SU-DHL-6 (cell line): Measurements from ENCODE around the gene ARHGAP45.

ENCODE experiments used
- EZH2phosphoT487 ChIP-seq: fragments of 200-600 bp; sonication (generic), shearing (Covaris generic); conservative IDR thresholded peaks from 2 replicates; pipeline ENCODE4 v1.6.1; 2018; ENCODE audit warnings: mild to moderate bottlenecking, antibody characterized with exemption, low read length, moderate library complexity, mixed read lengths
- TF ChIP-seq, protein P1 (sequence below): fragments of 200-600 bp; sonication (generic); IDR thresholded peaks from one replicate; pipeline ENCODE4 v1.5.1; 2017; ENCODE audit warnings: antibody characterized with exemption, mild to moderate bottlenecking, low read length, moderate library complexity; ENCODE audit not compliant: insufficient read depth, poor library complexity, severe bottlenecking

DNA sequence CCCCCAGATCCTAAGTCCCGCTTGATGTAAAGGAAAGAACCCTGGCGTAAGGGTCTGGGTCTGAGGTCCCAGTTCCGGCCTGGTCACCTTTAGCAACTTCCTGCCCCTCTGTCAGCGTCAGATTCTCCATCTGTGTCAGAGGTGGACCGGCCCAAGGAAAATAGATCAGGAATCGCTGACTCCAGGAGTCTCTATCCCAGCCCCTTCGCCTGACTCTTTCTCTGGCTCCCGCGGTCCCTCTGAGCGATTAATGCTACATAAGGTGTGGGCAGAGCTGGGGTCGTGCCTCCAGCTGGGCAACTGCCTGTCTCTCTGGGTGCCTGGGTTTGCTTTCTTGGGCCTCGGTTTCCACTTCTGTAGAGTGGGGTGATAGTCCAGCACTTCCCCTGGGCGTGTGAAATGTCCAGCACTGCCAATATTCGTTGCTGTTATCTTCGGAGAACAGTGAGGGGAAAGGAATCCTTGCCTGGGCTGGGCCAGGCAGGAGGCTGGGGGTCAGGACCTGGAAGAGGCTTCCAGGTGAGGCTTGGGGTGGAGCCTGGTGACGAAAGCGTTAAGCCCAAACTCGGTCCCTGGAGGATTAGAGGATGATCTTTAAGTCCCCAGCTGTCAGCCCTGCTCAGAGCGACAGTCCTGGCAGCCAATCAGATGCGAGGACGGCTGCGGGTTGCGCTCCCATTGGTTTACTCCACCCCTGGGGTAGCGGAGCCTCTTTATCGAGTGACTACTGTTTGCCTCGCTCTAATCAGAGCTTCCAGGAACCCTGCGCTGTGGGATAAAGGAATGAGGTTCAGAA lies 26.3 kb upstream of the ARHGAP45 start:
- TF ChIP-seq, protein P1, sequence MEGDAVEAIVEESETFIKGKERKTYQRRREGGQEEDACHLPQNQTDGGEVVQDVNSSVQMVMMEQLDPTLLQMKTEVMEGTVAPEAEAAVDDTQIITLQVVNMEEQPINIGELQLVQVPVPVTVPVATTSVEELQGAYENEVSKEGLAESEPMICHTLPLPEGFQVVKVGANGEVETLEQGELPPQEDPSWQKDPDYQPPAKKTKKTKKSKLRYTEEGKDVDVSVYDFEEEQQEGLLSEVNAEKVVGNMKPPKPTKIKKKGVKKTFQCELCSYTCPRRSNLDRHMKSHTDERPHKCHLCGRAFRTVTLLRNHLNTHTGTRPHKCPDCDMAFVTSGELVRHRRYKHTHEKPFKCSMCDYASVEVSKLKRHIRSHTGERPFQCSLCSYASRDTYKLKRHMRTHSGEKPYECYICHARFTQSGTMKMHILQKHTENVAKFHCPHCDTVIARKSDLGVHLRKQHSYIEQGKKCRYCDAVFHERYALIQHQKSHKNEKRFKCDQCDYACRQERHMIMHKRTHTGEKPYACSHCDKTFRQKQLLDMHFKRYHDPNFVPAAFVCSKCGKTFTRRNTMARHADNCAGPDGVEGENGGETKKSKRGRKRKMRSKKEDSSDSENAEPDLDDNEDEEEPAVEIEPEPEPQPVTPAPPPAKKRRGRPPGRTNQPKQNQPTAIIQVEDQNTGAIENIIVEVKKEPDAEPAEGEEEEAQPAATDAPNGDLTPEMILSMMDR = no peak
- no peak for TF ChIP-seq EZH2phosphoT487
